Measurements from ENCODE around the gene SLC9A8. TPM values are rescaled to one million over a fixed set of nuclear protein-coding genes. Genes with fewer than 3 reads are reported as not detected.

Gene SLC9A8
- total RNA-seq, 1 experiment from 2014 or later: 6.7 TPM

- H3K9ac ChIP-seq (ENCODE audit: low read length): no peak overlapping the region
- no peaks in the 10 kb centered on the region for H3K79me2 ChIP-seq (ENCODE audit: insufficient read depth, low read length)
- DNase-seq (ENCODE audit: low read depth, low spot score) (no peak), ATAC-seq (no peak)
- H3K36me3 ChIP-seq (ENCODE audit: control insufficient read depth in 1 of 2, insufficient read depth in 2 of 2, low read length in 2 of 2): no peaks in the 10 kb centered on the region
- H3K4me2 ChIP-seq (ENCODE audit: low read length): no peak overlapping the region
- ChIA-PET POLR2A (no interaction called here), RAD21 (ENCODE audit: low non-redundant PET in 1 of 2, low total read pairs in 2 of 2, uncharacterized antibody in 2 of 2, unreplicated experiment in 2 of 2) (no interaction called here), CTCF (no interaction called here)
- no peaks in the 10 kb centered on the region for H3K9me3 ChIP-seq (ENCODE audit: control insufficient read depth in 1 of 2, insufficient read depth in 1 of 2, low read depth in 1 of 2, low read length in 2 of 2)
- no TSS peak for BruUV-seq (replicated peaks)
- H3K4me1 ChIP-seq (ENCODE audit: control insufficient read depth in 1 of 2, insufficient read depth in 2 of 2, low read length in 2 of 2): peaks cover 4 to 18% of the 10 kb centered on the region in 2 experiments
- TF ChIP-seq FOSL1 (IDR thresholded peaks at IDR 0.05; ENCODE audit: low read depth) (no peak), JUND (IDR thresholded peaks at IDR 0.05) (no peak), MAX (IDR thresholded peaks at IDR 0.05) (no peak), SRF (IDR thresholded peaks at IDR 0.05; ENCODE audit: low read depth) (no peak), ELF1 (IDR thresholded peaks at IDR 0.05; ENCODE audit: borderline replicate concordance, low read depth) (no peak), TCF7L2 (IDR thresholded peaks at IDR 0.05; ENCODE audit: borderline replicate concordance, extremely low read depth, insufficient read depth, insufficient read length) (no peak), ZNF274 (IDR thresholded peaks at IDR 0.05; ENCODE audit: low read depth, low read length) (no peak), RAD21 (IDR thresholded peaks at IDR 0.05; ENCODE audit: low read depth) (no peak), SP1 (IDR thresholded peaks at IDR 0.05; ENCODE audit: low read depth) (no peak), EZH2phosphoT487 (IDR thresholded peaks at IDR 0.05; ENCODE audit: borderline replicate concordance) (no peak), ATF3 (IDR thresholded peaks at IDR 0.05) (no peak), ZFX (IDR thresholded peaks at IDR 0.05) (no peak), YY1 (IDR thresholded peaks at IDR 0.05; ENCODE audit: extremely low read depth, insufficient replicate concordance, low read depth, low read length) (no peak), SIN3A (IDR thresholded peaks at IDR 0.05; ENCODE audit: low read depth) (no peak), CTCF (IDR thresholded peaks at IDR 0.05 in 2 of 3, conservative IDR thresholded peaks at IDR 0.05 in 1 of 3; ENCODE audit: borderline replicate concordance in 1 of 3, insufficient read depth in 1 of 3, low read depth in 2 of 3, low read length in 2 of 3) (no peak)
- TF ChIP-seq, protein P1, sequence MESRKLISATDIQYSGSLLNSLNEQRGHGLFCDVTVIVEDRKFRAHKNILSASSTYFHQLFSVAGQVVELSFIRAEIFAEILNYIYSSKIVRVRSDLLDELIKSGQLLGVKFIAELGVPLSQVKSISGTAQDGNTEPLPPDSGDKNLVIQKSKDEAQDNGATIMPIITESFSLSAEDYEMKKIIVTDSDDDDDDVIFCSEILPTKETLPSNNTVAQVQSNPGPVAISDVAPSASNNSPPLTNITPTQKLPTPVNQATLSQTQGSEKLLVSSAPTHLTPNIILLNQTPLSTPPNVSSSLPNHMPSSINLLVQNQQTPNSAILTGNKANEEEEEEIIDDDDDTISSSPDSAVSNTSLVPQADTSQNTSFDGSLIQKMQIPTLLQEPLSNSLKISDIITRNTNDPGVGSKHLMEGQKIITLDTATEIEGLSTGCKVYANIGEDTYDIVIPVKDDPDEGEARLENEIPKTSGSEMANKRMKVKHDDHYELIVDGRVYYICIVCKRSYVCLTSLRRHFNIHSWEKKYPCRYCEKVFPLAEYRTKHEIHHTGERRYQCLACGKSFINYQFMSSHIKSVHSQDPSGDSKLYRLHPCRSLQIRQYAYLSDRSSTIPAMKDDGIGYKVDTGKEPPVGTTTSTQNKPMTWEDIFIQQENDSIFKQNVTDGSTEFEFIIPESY (IDR thresholded peaks at IDR 0.05; ENCODE audit: extremely low read depth, insufficient replicate concordance, low read length): no peak
- TF ChIP-seq, protein P2, sequence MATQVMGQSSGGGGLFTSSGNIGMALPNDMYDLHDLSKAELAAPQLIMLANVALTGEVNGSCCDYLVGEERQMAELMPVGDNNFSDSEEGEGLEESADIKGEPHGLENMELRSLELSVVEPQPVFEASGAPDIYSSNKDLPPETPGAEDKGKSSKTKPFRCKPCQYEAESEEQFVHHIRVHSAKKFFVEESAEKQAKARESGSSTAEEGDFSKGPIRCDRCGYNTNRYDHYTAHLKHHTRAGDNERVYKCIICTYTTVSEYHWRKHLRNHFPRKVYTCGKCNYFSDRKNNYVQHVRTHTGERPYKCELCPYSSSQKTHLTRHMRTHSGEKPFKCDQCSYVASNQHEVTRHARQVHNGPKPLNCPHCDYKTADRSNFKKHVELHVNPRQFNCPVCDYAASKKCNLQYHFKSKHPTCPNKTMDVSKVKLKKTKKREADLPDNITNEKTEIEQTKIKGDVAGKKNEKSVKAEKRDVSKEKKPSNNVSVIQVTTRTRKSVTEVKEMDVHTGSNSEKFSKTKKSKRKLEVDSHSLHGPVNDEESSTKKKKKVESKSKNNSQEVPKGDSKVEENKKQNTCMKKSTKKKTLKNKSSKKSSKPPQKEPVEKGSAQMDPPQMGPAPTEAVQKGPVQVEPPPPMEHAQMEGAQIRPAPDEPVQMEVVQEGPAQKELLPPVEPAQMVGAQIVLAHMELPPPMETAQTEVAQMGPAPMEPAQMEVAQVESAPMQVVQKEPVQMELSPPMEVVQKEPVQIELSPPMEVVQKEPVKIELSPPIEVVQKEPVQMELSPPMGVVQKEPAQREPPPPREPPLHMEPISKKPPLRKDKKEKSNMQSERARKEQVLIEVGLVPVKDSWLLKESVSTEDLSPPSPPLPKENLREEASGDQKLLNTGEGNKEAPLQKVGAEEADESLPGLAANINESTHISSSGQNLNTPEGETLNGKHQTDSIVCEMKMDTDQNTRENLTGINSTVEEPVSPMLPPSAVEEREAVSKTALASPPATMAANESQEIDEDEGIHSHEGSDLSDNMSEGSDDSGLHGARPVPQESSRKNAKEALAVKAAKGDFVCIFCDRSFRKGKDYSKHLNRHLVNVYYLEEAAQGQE (IDR thresholded peaks at IDR 0.05; ENCODE audit: low read depth): no peak
- intact Hi-C loops (cut with micrococcal nuclease): no loop called here
- no peaks in the 10 kb centered on the region for H3K9me2 ChIP-seq (ENCODE audit: insufficient read depth)
- H3K27me3 ChIP-seq (ENCODE audit: insufficient read depth, low read length): no peaks in the 10 kb centered on the region
- no peak overlapping the region for H3K27ac ChIP-seq (ENCODE audit: low read depth, low read length)
- H4K20me1 ChIP-seq (ENCODE audit: insufficient read depth): no peaks in the 10 kb centered on the region
- H3K4me3 ChIP-seq (replicated peaks in 1 of 2; ENCODE audit: low read depth in 1 of 2, low read length in 2 of 2): no peak overlapping the region
- no peak overlapping the region for H2AFZ ChIP-seq (ENCODE audit: low read depth, low read length, poor library complexity, severe bottlenecking)
These were observed 20.6 kb upstream of the SLC9A8 start for GRCh38 chr20:49792006-49792405.
